ENCODE data around the gene WEE1. TPM values are rescaled to one million over a fixed set of nuclear protein-coding genes. Genes with fewer than 3 reads are reported as not detected.
"Not testable (repeated sequence)": the region's sequence is repeated elsewhere in the genome, so short reads cannot be mapped to it uniquely, and the experiment has no call there.

Gene WEE1
- total RNA-seq, 1 donor from 2014 or later, result 12.4 TPM

- DNase-seq, result no peak
- no peak for ATAC-seq
- no peak overlapping the region for H3K27ac ChIP-seq
- H3K36me3 ChIP-seq, result no peaks in the 10 kb centered on the region
- no peaks in the 10 kb centered on the region for H3K27me3 ChIP-seq (ENCODE audit: low read depth)
- no peaks in the 10 kb centered on the region for H3K9me3 ChIP-seq
- no peak for TF ChIP-seq CTCF (IDR thresholded peaks at IDR 0.05)
- H3K4me3 ChIP-seq, result no peak overlapping the region
- intact Hi-C loops (cut with DNase I), result loop anchor here (10.0 kb wide), 1 partner anchor 84 kb away; no protein-coding TSS in a partner anchor
- H3K4me1 ChIP-seq, result peaks cover 12% of the 10 kb centered on the region
These were observed 45.5 kb downstream of the WEE1 start for GRCh38 chr11:9619004-9619403.

- DNase-seq, result no peak
- intact Hi-C loops (cut with DNase I), result loop anchor here (10.0 kb wide), 1 partner anchor 85 kb away; no protein-coding TSS in a partner anchor
- TF ChIP-seq CTCF (IDR thresholded peaks at IDR 0.05), result no peak
- H3K27me3 ChIP-seq (ENCODE audit: low read depth), result no peaks in the 10 kb centered on the region
- no peak overlapping the region for H3K27ac ChIP-seq
- no peak for ATAC-seq
- H3K4me3 ChIP-seq, result no peak overlapping the region
- no peaks in the 10 kb centered on the region for H3K9me3 ChIP-seq
- H3K36me3 ChIP-seq, result no peaks in the 10 kb centered on the region
- peaks cover 4% of the 10 kb centered on the region for H3K4me1 ChIP-seq
These were observed 46.5 kb downstream of the WEE1 start for GRCh38 chr11:9619971-9620370.

GRCh38 chr11:9622353-9622752, 48.9 kb downstream of the WEE1 start:
- H3K27ac ChIP-seq; H3K36me3 ChIP-seq; DNase-seq; H3K27me3 ChIP-seq (ENCODE audit: low read depth); ATAC-seq; H3K9me3 ChIP-seq; intact Hi-C loops (cut with DNase I); H3K4me3 ChIP-seq: not testable (repeated sequence)
- H3K4me1 ChIP-seq, result peaks cover 14% of the 10 kb centered on the region

- H3K36me3 ChIP-seq; H3K27me3 ChIP-seq (ENCODE audit: low read depth); DNase-seq; ATAC-seq; H3K27ac ChIP-seq; intact Hi-C loops (cut with DNase I); H3K9me3 ChIP-seq; H3K4me3 ChIP-seq: not testable (repeated sequence)
- H3K4me1 ChIP-seq, result peaks cover 14% of the 10 kb centered on the region
These were observed 49.6 kb downstream of the WEE1 start for GRCh38 chr11:9623053-9623452.

GRCh38 chr11:9624448-9624847, 51.0 kb downstream of the WEE1 start:
- Histone ChIP-seq H3K27me3 (ENCODE audit: low read depth) (no peaks in the 10 kb centered on the region), H3K27ac (no peak overlapping the region)
- intact Hi-C loops (cut with DNase I), result no loop called here

GRCh38 chr11:9625162-9625561, 51.7 kb downstream of the WEE1 start:
- intact Hi-C loops (cut with DNase I), result no loop called here
- DNase-seq (no peak), ATAC-seq (peak; percentile 46 to 57)
- Histone ChIP-seq H3K36me3 (no peaks in the 10 kb centered on the region), H3K9me3 (no peaks in the 10 kb centered on the region), H3K27me3 (ENCODE audit: low read depth) (no peaks in the 10 kb centered on the region), H3K4me1 (peaks cover 14% of the 10 kb centered on the region), H3K4me3 (no peak overlapping the region), H3K27ac (no peak overlapping the region)
- no peak for TF ChIP-seq CTCF (IDR thresholded peaks at IDR 0.05)

More at GRCh38 chr11:9624448-9624847, 51.0 kb downstream of the WEE1 start:
- H3K4me1 ChIP-seq, result peaks cover 14% of the 10 kb centered on the region
- H3K4me3 ChIP-seq, result no peak overlapping the region
- TF ChIP-seq CTCF (IDR thresholded peaks at IDR 0.05), result no peak
- DNase-seq (no peak), ATAC-seq (no peak)
- H3K36me3 ChIP-seq, result no peaks in the 10 kb centered on the region
- no peaks in the 10 kb centered on the region for H3K9me3 ChIP-seq

- H3K27me3 ChIP-seq (ENCODE audit: low read depth), result no peaks in the 10 kb centered on the region
- H3K4me1 ChIP-seq, result peaks cover 14% of the 10 kb centered on the region
- H3K4me3 ChIP-seq, result no peak overlapping the region
- DNase-seq (no peak), ATAC-seq (peak; percentile 52 to 66)
- no peak overlapping the region for H3K27ac ChIP-seq
- H3K36me3 ChIP-seq, result no peaks in the 10 kb centered on the region
- H3K9me3 ChIP-seq, result no peaks in the 10 kb centered on the region
- TF ChIP-seq CTCF (IDR thresholded peaks at IDR 0.05), result no peak
- intact Hi-C loops (cut with DNase I), result no loop called here
These were observed 52.3 kb downstream of the WEE1 start for GRCh38 chr11:9625728-9626127.

Measured in lower lobe of right lung (tissue), 2 donors.